PFSK-1 (cell line): ENCODE measurements around the gene HHLA2.

ENCODE experiments used
- FOXP2 ChIP-seq: optimal IDR thresholded peaks from 2 replicates; pipeline ENCODE3; 2011; ENCODE audit warnings: borderline replicate concordance, control low read depth, inconsistent platforms; ENCODE audit not compliant: insufficient read depth; ENCODE audit errors: extremely low read length, extremely low read depth
- POLR2AphosphoS5 ChIP-seq: IDR thresholded peaks from 2 replicates; pipeline ENCODE4 v1.6.1; 2012; ENCODE audit warnings: low read depth, mild to moderate bottlenecking, control low read depth, low read length, moderate library complexity
- REST ChIP-seq, 2 experiments: IDR thresholded peaks; 2 replicates each; pipeline versions ENCODE4 v1.6.1 to v1.8.0; 2011 to 2012; ENCODE audit warnings: low read depth in 2 of 2, low read length in 2 of 2, control low read depth in 1 of 2, inconsistent platforms in 1 of 2, mild to moderate bottlenecking in 1 of 2, moderate library complexity in 1 of 2; ENCODE audit not compliant: insufficient read depth in 1 of 2
- TAF1 ChIP-seq: IDR thresholded peaks from 2 replicates; pipeline ENCODE4 v1.6.1; 2012; ENCODE audit warnings: low read length, control low read depth, borderline replicate concordance; ENCODE audit not compliant: insufficient read depth

GRCh38 chr3:108329947-108330346 is 33.6 kb downstream of the HHLA2 start:
- no peak for TF ChIP-seq TAF1
- no peak for TF ChIP-seq REST (IDR thresholded peaks at IDR 0.05; ENCODE audit: insufficient read depth in 1 of 2, low read depth in 2 of 2, low read length in 2 of 2)
- no peak for TF ChIP-seq POLR2AphosphoS5
- TF ChIP-seq FOXP2: no peak
